GM12874 (cell line): ENCODE data around the gene NGFR.

Experiments
- TF ChIP-seq, protein P1 (sequence below): IDR thresholded peaks from 2 replicates; pipeline ENCODE4 v1.5.1; 2011; ENCODE audit warnings: low read depth, mild to moderate bottlenecking, control low read depth, low read length, moderate library complexity; ENCODE audit not compliant: insufficient read depth

NGFR gene

DNA sequence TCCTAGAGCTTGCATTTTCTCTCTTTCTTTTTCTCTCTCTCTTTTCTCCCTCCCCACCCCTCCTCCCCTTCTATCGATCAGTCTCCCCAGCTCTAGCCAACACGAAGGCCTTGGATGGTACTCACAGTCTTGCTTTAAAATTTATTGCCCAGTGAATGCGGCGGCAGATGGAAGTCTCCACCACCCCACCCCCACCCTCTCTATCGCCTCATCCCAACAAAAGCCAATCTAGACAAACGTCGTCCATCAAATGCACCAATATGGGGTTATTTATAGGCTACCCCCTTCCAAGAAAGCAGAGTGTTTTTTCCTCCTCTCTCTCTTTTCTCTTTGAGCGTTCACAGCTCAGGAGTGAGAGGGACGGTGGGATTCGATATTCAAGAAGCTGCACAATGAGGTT, 10.5 kb upstream of the NGFR start:
- TF ChIP-seq, protein P1, sequence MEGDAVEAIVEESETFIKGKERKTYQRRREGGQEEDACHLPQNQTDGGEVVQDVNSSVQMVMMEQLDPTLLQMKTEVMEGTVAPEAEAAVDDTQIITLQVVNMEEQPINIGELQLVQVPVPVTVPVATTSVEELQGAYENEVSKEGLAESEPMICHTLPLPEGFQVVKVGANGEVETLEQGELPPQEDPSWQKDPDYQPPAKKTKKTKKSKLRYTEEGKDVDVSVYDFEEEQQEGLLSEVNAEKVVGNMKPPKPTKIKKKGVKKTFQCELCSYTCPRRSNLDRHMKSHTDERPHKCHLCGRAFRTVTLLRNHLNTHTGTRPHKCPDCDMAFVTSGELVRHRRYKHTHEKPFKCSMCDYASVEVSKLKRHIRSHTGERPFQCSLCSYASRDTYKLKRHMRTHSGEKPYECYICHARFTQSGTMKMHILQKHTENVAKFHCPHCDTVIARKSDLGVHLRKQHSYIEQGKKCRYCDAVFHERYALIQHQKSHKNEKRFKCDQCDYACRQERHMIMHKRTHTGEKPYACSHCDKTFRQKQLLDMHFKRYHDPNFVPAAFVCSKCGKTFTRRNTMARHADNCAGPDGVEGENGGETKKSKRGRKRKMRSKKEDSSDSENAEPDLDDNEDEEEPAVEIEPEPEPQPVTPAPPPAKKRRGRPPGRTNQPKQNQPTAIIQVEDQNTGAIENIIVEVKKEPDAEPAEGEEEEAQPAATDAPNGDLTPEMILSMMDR, result no peak

DNA sequence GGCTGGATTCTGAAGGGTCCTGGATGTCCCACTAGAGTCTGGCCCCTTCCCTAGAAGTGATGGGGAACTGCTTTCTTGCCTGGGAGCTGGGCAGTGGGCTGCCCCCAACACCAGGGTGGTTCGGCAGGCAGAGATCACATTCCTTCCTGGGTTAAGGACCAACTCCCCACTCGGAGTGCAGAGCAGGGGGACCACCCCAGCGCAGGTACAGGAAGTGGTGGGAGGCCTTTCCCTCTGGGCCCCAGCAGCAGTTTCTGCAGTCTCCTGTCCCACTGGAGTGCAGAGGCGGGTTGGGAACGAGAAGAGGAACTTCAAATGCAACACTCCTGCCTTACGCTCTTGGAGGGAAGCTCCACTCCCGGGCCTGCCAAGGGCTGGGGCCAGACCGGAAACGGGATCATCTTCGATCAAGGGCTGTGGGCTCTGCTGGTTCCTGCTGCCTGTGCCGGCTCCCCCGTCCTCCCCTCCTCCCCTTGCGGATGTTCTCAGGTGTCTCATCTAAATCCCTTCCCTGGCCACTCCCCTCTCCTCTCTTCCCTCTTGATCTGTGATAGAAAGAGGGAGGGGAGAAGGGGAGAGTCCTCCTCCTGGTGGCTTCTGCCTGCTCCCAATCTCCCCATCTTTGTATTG, 9.0 kb upstream of the NGFR start:
- TF ChIP-seq, protein P1, result no peak

DNA sequence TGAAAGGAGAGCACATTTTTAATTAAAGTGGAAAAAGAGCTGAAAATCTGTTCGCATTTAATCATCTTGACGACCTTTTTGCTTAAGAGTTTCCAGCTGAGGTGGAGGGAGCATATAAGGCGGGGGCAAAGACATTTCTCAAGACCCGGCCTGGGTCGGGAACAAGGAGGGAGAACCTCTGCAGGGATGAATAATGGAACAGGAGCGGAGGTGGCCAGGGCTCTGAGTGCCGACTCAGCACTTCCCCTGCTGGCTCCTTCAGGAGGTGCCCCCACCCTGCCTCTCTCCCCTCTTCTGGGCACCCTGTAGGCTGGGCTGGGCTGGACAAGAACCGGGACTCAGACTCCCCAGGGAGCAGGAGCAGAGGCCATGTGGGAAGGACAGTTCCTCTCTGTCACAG, 7.9 kb upstream of the NGFR start:
- TF ChIP-seq, protein P1, result no peak

DNA sequence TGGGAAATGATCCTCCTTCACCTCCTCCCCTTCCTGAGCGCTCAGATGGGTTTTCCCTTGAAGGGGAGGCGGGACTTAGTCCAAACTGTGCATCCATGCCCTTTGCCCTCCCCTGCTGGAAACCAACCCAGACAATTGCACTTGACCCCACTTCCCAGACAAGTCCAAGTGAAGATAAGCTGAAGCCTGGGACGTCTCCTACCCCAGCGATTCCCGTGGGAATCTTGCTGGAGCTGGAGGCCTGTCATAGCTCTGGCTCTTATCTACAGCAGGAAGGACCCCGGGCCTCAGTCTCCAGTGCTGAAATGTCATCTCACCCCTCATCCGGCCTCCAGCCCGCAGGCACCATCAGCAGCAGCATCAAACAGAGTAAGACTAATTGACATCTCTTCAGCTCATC, 6.5 kb upstream of the NGFR start:
- TF ChIP-seq, protein P1, result no peak

DNA sequence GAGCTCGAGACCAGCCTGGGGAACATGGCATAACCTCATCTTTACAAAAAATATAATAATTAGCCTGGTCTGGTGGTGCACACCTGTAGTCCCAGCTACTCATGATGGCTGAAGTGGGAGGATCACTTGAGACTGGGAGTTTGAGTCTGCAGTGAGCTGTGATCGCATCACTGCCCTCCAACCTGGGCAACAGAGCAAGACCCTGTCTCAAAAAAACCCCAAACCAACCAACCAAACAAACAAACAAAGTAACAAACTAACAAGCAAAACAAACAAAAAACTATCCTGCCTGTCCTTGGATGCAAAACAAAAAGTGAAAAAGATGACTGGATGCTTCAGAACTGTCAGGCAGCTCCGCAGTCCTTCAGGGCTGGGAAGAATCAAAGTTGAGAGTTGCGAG, 5.7 kb upstream of the NGFR start:
- TF ChIP-seq, protein P1, result no peak

DNA sequence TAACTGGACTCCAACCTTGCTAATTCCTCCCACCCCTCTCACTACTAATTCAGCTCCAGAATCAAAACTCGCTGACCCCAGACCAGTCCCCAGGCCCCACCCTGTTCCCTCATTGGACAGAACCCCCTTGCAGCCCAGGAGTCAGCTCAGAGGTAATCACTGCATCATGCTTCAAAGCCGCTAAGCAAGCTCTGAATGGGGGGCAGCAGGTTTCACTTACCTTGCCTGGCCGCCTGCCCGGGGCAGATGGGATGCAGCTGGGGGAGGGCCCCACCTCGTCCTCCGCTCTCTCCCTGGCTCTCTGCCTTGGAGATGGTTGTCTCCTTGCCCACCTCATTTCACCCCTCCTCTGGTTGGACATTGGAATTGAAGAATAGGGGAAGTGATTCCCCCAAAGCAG, 4.8 kb upstream of the NGFR start:
- TF ChIP-seq, protein P1, result no peak

DNA sequence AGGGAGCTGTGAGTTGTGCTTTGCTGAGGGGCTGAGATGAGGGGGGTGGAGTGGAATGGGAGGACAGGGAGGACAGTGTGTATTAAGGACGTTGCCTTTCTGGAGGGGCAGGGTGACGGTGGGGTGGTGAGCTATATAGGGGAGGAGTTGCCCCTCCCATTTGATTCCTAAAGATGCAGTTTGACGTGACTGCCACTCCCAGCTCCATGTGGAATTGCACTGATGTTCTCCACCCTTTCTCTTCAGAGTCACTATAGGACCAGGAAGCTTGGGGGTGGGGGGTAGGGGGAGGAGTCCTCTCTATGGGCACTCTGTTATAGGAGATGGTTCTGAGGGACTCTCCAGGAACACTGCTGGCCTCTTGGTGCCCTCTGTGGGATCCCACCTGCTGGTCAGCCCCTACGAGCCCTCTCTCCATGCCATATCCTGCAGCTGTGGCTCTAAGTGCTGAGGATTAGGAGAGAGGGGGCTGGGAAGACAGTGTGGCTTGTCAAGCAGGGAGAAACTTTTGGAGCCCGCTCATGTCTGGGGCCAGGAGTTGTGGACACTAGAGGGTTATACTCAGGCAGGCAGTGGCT, 3.8 kb upstream of the NGFR start:
- TF ChIP-seq, protein P1, result no peak
